K562 (cell line): Measurements from ENCODE around the gene TOM1L2.

ENCODE experiments used
- BCL6 ChIP-seq: fragments of 250-450 bp; sonication (Bioruptor Pico); IDR thresholded peaks from 2 replicates; pipeline ENCODE4 v1.4.0; 2020
- CTCF ChIP-seq, 3 experiments: IDR thresholded peaks in 2 of 3; conservative IDR thresholded peaks in 1 of 3; 2 replicates each; pipeline ENCODE4 v1.5.1; 2011 to 2012; ENCODE audit warnings: low read length in 3 of 3, mild to moderate bottlenecking in 3 of 3, control low read depth in 2 of 3, improper control_type of control experiment in 1 of 3, inconsistent platforms in 1 of 3, low read depth in 1 of 3, mixed read lengths in 1 of 3, moderate library complexity in 1 of 3; ENCODE audit not compliant: insufficient read depth in 2 of 3
- CTCFL ChIP-seq: IDR thresholded peaks from 2 replicates; pipeline ENCODE4 v1.6.1; 2011; ENCODE audit warnings: borderline replicate concordance, low read depth, mild to moderate bottlenecking, moderate library complexity, low read length; ENCODE audit not compliant: insufficient read depth, poor library complexity, severe bottlenecking
- FOXK2 ChIP-seq, 2 experiments: fragments of 450-650 bp; IDR thresholded peaks in 1 of 2; conservative IDR thresholded peaks in 1 of 2; 2 replicates each; pipeline ENCODE4 v1.6.1; 2016; ENCODE audit warnings: low read depth in 2 of 2, mild to moderate bottlenecking in 1 of 2
- GTF2F1 ChIP-seq: IDR thresholded peaks from 2 replicates; pipeline ENCODE4 v1.6.1; 2011; ENCODE audit warnings: low read depth, low read length, improper control_type of control experiment
- POLR2A ChIP-seq: fragments of 450-650 bp; conservative IDR thresholded peaks from 2 replicates; pipeline ENCODE4 v1.6.1; 2016
- SIX5 ChIP-seq, 2 experiments: IDR thresholded peaks; 2 replicates each; pipeline ENCODE4 v1.6.1; 2011; ENCODE audit warnings: low read length in 2 of 2, borderline replicate concordance in 1 of 2, low read depth in 1 of 2, mild to moderate bottlenecking in 1 of 2, moderate library complexity in 1 of 2; ENCODE audit not compliant: insufficient read depth in 1 of 2
- SNRNP70 ChIP-seq: fragments of 200-400 bp; formaldehyde crosslinking; optimal IDR thresholded peaks from 2 replicates; pipeline ENCODE3; 2017; ENCODE audit warnings: low read depth, low read length
- SPI1 ChIP-seq: IDR thresholded peaks from 2 replicates; pipeline ENCODE4 v1.6.1; 2011; ENCODE audit warnings: low read depth, low read length, control low read depth, borderline replicate concordance
- YY1 ChIP-seq, 3 experiments: IDR thresholded peaks; 2 replicates each; pipeline ENCODE4 v1.6.1; 2011; ENCODE audit warnings: low read length in 2 of 3, mild to moderate bottlenecking in 2 of 3, moderate library complexity in 2 of 3, borderline replicate concordance in 1 of 3, control low read depth in 1 of 3, low read depth in 1 of 3; ENCODE audit not compliant: insufficient read depth in 3 of 3, insufficient replicate concordance in 2 of 3, control insufficient read depth in 1 of 3, insufficient read length in 1 of 3; ENCODE audit errors: extremely low read depth in 1 of 3
- ZBTB12 ChIP-seq: fragments of 250-450 bp; sonication (Bioruptor Pico); IDR thresholded peaks from 2 replicates; pipeline ENCODE4 v1.4.0; 2020
- ZFP91 ChIP-seq: sonication (generic); formaldehyde crosslinking; IDR thresholded peaks from 2 replicates; pipeline ENCODE4 v1.8.0; 2022; ENCODE audit warnings: mild to moderate bottlenecking, missing genetic modification reagents

- TF ChIP-seq SPI1 (no peak), GTF2F1 (no peak), CTCFL (no peak), SIX5 (IDR thresholded peaks at IDR 0.05; ENCODE audit: borderline replicate concordance in 1 of 2, insufficient read depth in 1 of 2, low read depth in 1 of 2, low read length in 2 of 2) (no peak), YY1 (IDR thresholded peaks at IDR 0.05; ENCODE audit: borderline replicate concordance in 1 of 3, control insufficient read depth in 1 of 3, extremely low read depth in 1 of 3, insufficient read depth in 3 of 3, insufficient read length in 1 of 3, insufficient replicate concordance in 2 of 3, low read depth in 1 of 3, low read length in 2 of 3) (no peak), ZBTB12 (CRISPR knock-in tag) (no peak), SNRNP70 (no peak), FOXK2 (conservative IDR thresholded peaks at IDR 0.05 in 1 of 2, IDR thresholded peaks at IDR 0.05 in 1 of 2; ENCODE audit: low read depth in 2 of 2) (no peak), BCL6 (no peak), CTCF (IDR thresholded peaks at IDR 0.05 in 2 of 3, conservative IDR thresholded peaks at IDR 0.05 in 1 of 3; ENCODE audit: insufficient read depth in 2 of 3, low read depth in 1 of 3, low read length in 3 of 3) (no peak), ZFP91 (CRISPR knock-in tag) (no peak), POLR2A (no peak)
Measured at GRCh38 chr17:17947309-17947708, 24.9 kb downstream of the TOM1L2 start.
